IMR-90 (cell line): ENCODE results near the gene CAMK2G. TPM values are rescaled to one million over a fixed set of nuclear protein-coding genes. Genes with fewer than 3 reads are reported as not detected.

ENCODE experiments used
- ATAC-seq: fragments of 200-7000 bp; cut with Tn5 transposase; 2 replicates; pipeline ENCODE4 v1.9.1; 2020; ENCODE audit warnings: low read depth, mild to moderate bottlenecking, moderate library complexity
- BruUV-seq: library from RNA; stranded (reverse); fragments of 400-500 nt; replicated peaks from 2 replicates; lab custom pipeline; 2021; lab: Mats Ljungman, UMichigan
- CTCF ChIA-PET: fragments of 300-600 bp; formaldehyde crosslinking; extraction: SDS; loops from one replicate; lab custom pipeline; 2021; ENCODE audit warnings: antibody characterized with exemption; lab: Yijun Ruan, JAX
- POLR2A ChIA-PET: fragments of 300-600 bp; sonication (Branson Sonifier 250); formaldehyde crosslinking; loops from one replicate; lab custom pipeline; 2022; ENCODE audit warnings: antibody characterized with exemption; ENCODE audit not compliant: unreplicated experiment; lab: Charles Lee
- DNase-seq: peaks from one replicate; pipeline ENCODE4 v3.0.0; 2013
- H2AFZ ChIP-seq: replicated peaks from 2 replicates; pipeline ENCODE3; 2013; ENCODE audit warnings: low read length, mild to moderate bottlenecking; ENCODE audit not compliant: poor library complexity
- H2AK5ac ChIP-seq: 2 replicates; pipeline ENCODE4 v1.6.1; 2013; ENCODE audit warnings: low read depth, low read length, inconsistent platforms
- H2AK9ac ChIP-seq: replicated peaks from 2 replicates; pipeline ENCODE3; 2013; ENCODE audit warnings: mild to moderate bottlenecking, low read depth, low read length, moderate library complexity; ENCODE audit not compliant: poor library complexity
- H2BK120ac ChIP-seq: 2 replicates; pipeline ENCODE4 v1.6.1; 2013; ENCODE audit warnings: low read depth, low read length, inconsistent platforms
- H2BK15ac ChIP-seq: 3 replicates; pipeline ENCODE4 v1.6.1; 2013; ENCODE audit warnings: low read depth, low read length, inconsistent platforms
- H2BK20ac ChIP-seq: 2 replicates; pipeline ENCODE4 v1.6.1; 2013; ENCODE audit warnings: low read depth, mild to moderate bottlenecking, inconsistent platforms, low read length, moderate library complexity
- H2BK5ac ChIP-seq: 2 replicates; pipeline ENCODE4 v1.6.1; 2013; ENCODE audit warnings: mild to moderate bottlenecking, low read depth, low read length, inconsistent platforms; ENCODE audit not compliant: poor library complexity, severe bottlenecking
- H3K14ac ChIP-seq: replicated peaks from 2 replicates; pipeline ENCODE4 v1.6.1; 2013; ENCODE audit warnings: low read depth, low read length, inconsistent platforms
- H3K18ac ChIP-seq: 2 replicates; pipeline ENCODE4 v1.6.1; 2013; ENCODE audit warnings: low read depth, low read length, control low read depth
- H3K23ac ChIP-seq: 2 replicates; pipeline ENCODE4 v1.6.1; 2013; ENCODE audit warnings: low read depth, low read length, inconsistent platforms
- H3K27ac ChIP-seq: 2 replicates; pipeline ENCODE4 v1.5.1; 2013; ENCODE audit warnings: mild to moderate bottlenecking, control low read depth, low read length; ENCODE audit not compliant: insufficient read depth
- H3K27me3 ChIP-seq: 2 replicates; pipeline ENCODE4 v1.6.1; 2013; ENCODE audit warnings: low read length; ENCODE audit not compliant: control insufficient read depth, insufficient read depth
- H3K36me3 ChIP-seq: 2 replicates; pipeline ENCODE4 v1.6.1; 2013; ENCODE audit warnings: low read length, mixed read lengths; ENCODE audit not compliant: control insufficient read depth, insufficient read depth
- H3K4ac ChIP-seq: 2 replicates; pipeline ENCODE4 v1.6.1; 2013; ENCODE audit warnings: low read depth, low read length, inconsistent platforms
- H3K4me1 ChIP-seq: 2 replicates; pipeline ENCODE4 v1.6.1; 2013; ENCODE audit warnings: low read length, mixed read lengths; ENCODE audit not compliant: control insufficient read depth, insufficient read depth
- H3K4me2 ChIP-seq: 2 replicates; pipeline ENCODE4 v1.6.1; 2013; ENCODE audit warnings: low read depth, mild to moderate bottlenecking, control low read depth, low read length, moderate library complexity
- H3K4me3 ChIP-seq: 2 replicates; pipeline ENCODE4 v1.5.1; 2013; ENCODE audit warnings: low read depth, mild to moderate bottlenecking, control low read depth, low read length, moderate library complexity; ENCODE audit not compliant: insufficient read depth
- H3K56ac ChIP-seq: 2 replicates; pipeline ENCODE4 v1.6.1; 2013; ENCODE audit warnings: low read length, inconsistent platforms; ENCODE audit not compliant: insufficient read depth; ENCODE audit errors: extremely low read depth
- H3K79me1 ChIP-seq, 2 experiments: 2 replicates each; pipeline ENCODE4 v1.6.1; 2013; ENCODE audit warnings: low read length in 2 of 2, inconsistent platforms in 1 of 2, low read depth in 1 of 2
- H3K9ac ChIP-seq: 2 replicates; pipeline ENCODE4 v1.6.1; 2013; ENCODE audit warnings: low read depth, low read length, control low read depth
- H3K9me1 ChIP-seq: 2 replicates; pipeline ENCODE4 v1.6.1; 2013; ENCODE audit warnings: low read length, inconsistent platforms; ENCODE audit not compliant: insufficient read depth
- H3K9me3 ChIP-seq: 2 replicates; pipeline ENCODE4 v1.6.1; 2013; ENCODE audit warnings: low read length; ENCODE audit not compliant: control insufficient read depth, insufficient read depth
- H4K20me1 ChIP-seq: 2 replicates; pipeline ENCODE4 v1.6.1; 2013; ENCODE audit warnings: low read length, inconsistent platforms; ENCODE audit not compliant: insufficient read depth
- H4K5ac ChIP-seq: 2 replicates; pipeline ENCODE4 v1.6.1; 2013; ENCODE audit warnings: mild to moderate bottlenecking, low read depth, low read length, control low read depth
- H4K8ac ChIP-seq, 2 experiments: 2 replicates each; pipeline ENCODE4 v1.6.1; 2013; ENCODE audit warnings: low read depth in 2 of 2, low read length in 2 of 2, control low read depth in 1 of 2, inconsistent platforms in 1 of 2
- H4K91ac ChIP-seq: 2 replicates; pipeline ENCODE4 v1.6.1; 2013; ENCODE audit warnings: low read depth, low read length, inconsistent platforms; ENCODE audit not compliant: insufficient read depth
- BHLHE40 ChIP-seq: fragments of 150-350 bp; IDR thresholded peaks from 2 replicates; pipeline ENCODE4 v1.6.1; 2016; ENCODE audit warnings: mild to moderate bottlenecking, low read depth, low read length
- CEBPB ChIP-seq: IDR thresholded peaks from 2 replicates; pipeline ENCODE4 v1.6.1; 2012; ENCODE audit warnings: low read depth, low read length, improper control_type of control experiment
- ELK1 ChIP-seq: fragments of 150-350 bp; IDR thresholded peaks from 2 replicates; pipeline ENCODE4 v1.6.1; 2016; ENCODE audit warnings: low read depth, mild to moderate bottlenecking, low read length, moderate library complexity, borderline replicate concordance
- FOS ChIP-seq: fragments of 150-350 bp; IDR thresholded peaks from 2 replicates; pipeline ENCODE4 v1.6.1; 2016; ENCODE audit warnings: low read depth, low read length
- MAFK ChIP-seq: IDR thresholded peaks from 2 replicates; pipeline ENCODE4 v1.6.1; 2012; ENCODE audit warnings: low read depth, low read length, improper control_type of control experiment
- MXI1 ChIP-seq: IDR thresholded peaks from 2 replicates; pipeline ENCODE4 v1.6.1; 2012; ENCODE audit warnings: low read depth, mild to moderate bottlenecking, low read length, moderate library complexity, borderline replicate concordance
- NFE2L2 ChIP-seq: fragments of 150-350 bp; IDR thresholded peaks from 2 replicates; pipeline ENCODE4 v1.6.1; 2016; ENCODE audit warnings: low read depth, mild to moderate bottlenecking, low read length
- POLR2A ChIP-seq: IDR thresholded peaks from 2 replicates; pipeline ENCODE4 v1.6.1; 2012; ENCODE audit warnings: mild to moderate bottlenecking, low read depth, low read length
- RAD21 ChIP-seq: IDR thresholded peaks from 2 replicates; pipeline ENCODE4 v1.6.1; 2012; ENCODE audit warnings: low read length, improper control_type of control experiment
- RCOR1 ChIP-seq: IDR thresholded peaks from 2 replicates; pipeline ENCODE4 v1.6.1; 2012; ENCODE audit warnings: mild to moderate bottlenecking, low read length, improper control_type of control experiment; ENCODE audit not compliant: insufficient replicate concordance
- SMC3 ChIP-seq: fragments of 150-350 bp; IDR thresholded peaks from 2 replicates; pipeline ENCODE4 v1.6.1; 2016; ENCODE audit warnings: low read depth, mild to moderate bottlenecking, antibody characterized with exemption, low read length, moderate library complexity
- USF2 ChIP-seq: fragments of 150-350 bp; IDR thresholded peaks from 2 replicates; pipeline ENCODE4 v1.6.1; 2017; ENCODE audit warnings: mild to moderate bottlenecking, antibody characterized with exemption, low read length, low read depth
- WGBS, 2 experiments: methylation state at CpG; one replicate each; pipeline versions ENCODE4 v1.1.5 to v1.1.7; 2013; ENCODE audit warnings: missing lambda C conversion rate in 2 of 2; ENCODE audit not compliant: insufficient read length in 1 of 2; ENCODE audit errors: extremely low coverage in 2 of 2; 5-methylcytosine and 5-hydroxymethylcytosine counted together
- dilution Hi-C: fragments of 300-500 bp; cut with HindIII; formaldehyde crosslinking; loops from one replicate; pipeline ENCODE4 v1.14.3; 2018; ENCODE audit warnings: low sequenced_read_pairs; ENCODE audit not compliant: unreplicated experiment
- in situ Hi-C: fragments of 300-500 bp; cut with MboI; formaldehyde crosslinking; loops from 3 replicates; pipeline ENCODE4 v1.14.3; 2019; ENCODE audit warnings: low sequenced_read_pairs, inconsistent platforms, mixed read lengths
- intact Hi-C: fragments of 100-400 bp; cut with micrococcal nuclease; formaldehyde crosslinking; loops from 2 replicates; pipeline ENCODE4 v1.10.0; 2022
- polyA plus RNA-seq, 3 experiments: library from polyadenylated mRNA; depleted of rRNA; stranded (reverse); fragments of >200 nt; gene quantifications; 2 replicates each; pipeline ENCODE4 v1.2.3, GENCODE V29; 2012; ENCODE audit warnings: low replicate concordance in 1 of 3
- total RNA-seq: library from RNA; depleted of rRNA; stranded (reverse); fragments of >200 nt; gene quantifications from 2 replicates; pipeline ENCODE4 v1.2.3, GENCODE V29; 2012

CAMK2G gene
- total and polyA plus RNA-seq, 2 of the 4 experiments (the other 2 are of a cell fraction): 20.4 to 25.4 TPM

- no peak for TF ChIP-seq MAFK
These were observed 11.8 kb upstream of the CAMK2G start (continued) for GRCh38 chr10:73886085-73886529.

- ATAC-seq: no peak
- Histone ChIP-seq H2BK15ac (no peak overlapping the region), H3K27me3 (no peaks in the 10 kb centered on the region), H2BK20ac (no peak overlapping the region), H4K91ac (no peak overlapping the region), H3K56ac (no peak overlapping the region), H3K4me1 (peaks cover 25% of the 10 kb centered on the region), H4K5ac (no peak overlapping the region), H3K4me3 (no peak overlapping the region), H3K23ac (no peak overlapping the region), H4K8ac (no peak overlapping the region), H3K9ac (no peak overlapping the region), H2BK5ac (no peak overlapping the region), H4K20me1 (no peaks in the 10 kb centered on the region; the same call in 1 of the 2 replicates), H3K9me3 (no peaks in the 10 kb centered on the region), H3K36me3 (no peaks in the 10 kb centered on the region), H3K27ac (no peak overlapping the region), H2AK9ac (no peak overlapping the region), H2AK5ac (no peak overlapping the region), H3K9me1 (peaks cover 10% of the 10 kb centered on the region), H3K79me1 (peaks cover 5 to 22% of the 10 kb centered on the region in 2 experiments; a peak in 3 of 4 replicates), H3K14ac (no peak overlapping the region), H3K18ac (no peak overlapping the region), H2AFZ (no peak overlapping the region), H2BK120ac (no peak overlapping the region), H3K4ac (no peak overlapping the region), H3K4me2 (no peak overlapping the region)
- POLR2A ChIA-PET: no interaction called here
- dilution Hi-C loops (no loop called here), intact Hi-C loops (no loop called here), in situ Hi-C loops (no loop called here)
- no peak for DNase-seq
- no peak for TF ChIP-seq NFE2L2
- TF ChIP-seq RCOR1: no peak
- no peak for TF ChIP-seq ELK1
- TF ChIP-seq USF2: no peak
- TF ChIP-seq FOS: no peak
- no peak for TF ChIP-seq MXI1
- TF ChIP-seq SMC3: no peak
- TF ChIP-seq POLR2A: no peak
- TF ChIP-seq RAD21: no peak
- no peak for TF ChIP-seq BHLHE40
- no peak for TF ChIP-seq CEBPB
- 73% methylated on average over 1 of the region's 3 CpGs; no CpG with 5 or more reads in 1 of the 2 experiments for WGBS, 2 experiments
- CTCF ChIA-PET: no interaction called here
- BruUV-seq: no TSS peak
These were observed 9.7 kb upstream of the CAMK2G start for GRCh38 chr10:73884017-73884416.
